BLaER1 (cell line): Measurements from ENCODE around the gene NT5DC2.

ENCODE experiments used
- H3K27ac ChIP-seq: shearing (Covaris generic); formaldehyde crosslinking; 2 replicates; pipeline ENCODE4 v1.8.1; 2022
- H3K27me3 ChIP-seq: shearing (Covaris generic); formaldehyde crosslinking; 2 replicates; pipeline ENCODE4 v1.8.1; 2022
- H3K36me3 ChIP-seq: shearing (Covaris generic); formaldehyde crosslinking; 2 replicates; pipeline ENCODE4 v1.8.1; 2022
- H3K4me1 ChIP-seq: shearing (Covaris generic); formaldehyde crosslinking; 2 replicates; pipeline ENCODE4 v1.8.1; 2022
- H3K4me2 ChIP-seq: shearing (Covaris generic); formaldehyde crosslinking; 2 replicates; pipeline ENCODE4 v1.8.1; 2022
- H3K4me3 ChIP-seq: shearing (Covaris generic); formaldehyde crosslinking; 2 replicates; pipeline ENCODE4 v1.8.1; 2022
- H3K9ac ChIP-seq: shearing (Covaris generic); formaldehyde crosslinking; 2 replicates; pipeline ENCODE4 v1.8.1; 2022
- H3K9me3 ChIP-seq: shearing (Covaris generic); formaldehyde crosslinking; 2 replicates; pipeline ENCODE4 v1.8.1; 2022
- H4K20me1 ChIP-seq: shearing (Covaris generic); formaldehyde crosslinking; 2 replicates; pipeline ENCODE4 v1.8.1; 2022
- Cebpa-rat ChIP-seq: shearing (Covaris generic); IDR thresholded peaks from 2 replicates; pipeline ENCODE4 v1.8.1; 2022

The NT5DC2 gene

GRCh38 chr3:52481819-52482521, 51.7 kb downstream of the NT5DC2 start:
- H3K4me2 ChIP-seq, result no peak overlapping the region
- H3K27me3 ChIP-seq, result no peaks in the 10 kb centered on the region
- H3K9ac ChIP-seq, result no peak overlapping the region
- 0 out of 2 replicates have a peak, but pooled peaks cover 11% of the 10 kb centered on the region for H4K20me1 ChIP-seq
- H3K4me3 ChIP-seq, result no peak overlapping the region
- H3K9me3 ChIP-seq, result no peaks in the 10 kb centered on the region
- peaks cover 42% of the 10 kb centered on the region for H3K4me1 ChIP-seq
- peaks cover 88% of the 10 kb centered on the region for H3K36me3 ChIP-seq
- no peak for TF ChIP-seq Cebpa-rat
- no peak overlapping the region for H3K27ac ChIP-seq

DNA sequence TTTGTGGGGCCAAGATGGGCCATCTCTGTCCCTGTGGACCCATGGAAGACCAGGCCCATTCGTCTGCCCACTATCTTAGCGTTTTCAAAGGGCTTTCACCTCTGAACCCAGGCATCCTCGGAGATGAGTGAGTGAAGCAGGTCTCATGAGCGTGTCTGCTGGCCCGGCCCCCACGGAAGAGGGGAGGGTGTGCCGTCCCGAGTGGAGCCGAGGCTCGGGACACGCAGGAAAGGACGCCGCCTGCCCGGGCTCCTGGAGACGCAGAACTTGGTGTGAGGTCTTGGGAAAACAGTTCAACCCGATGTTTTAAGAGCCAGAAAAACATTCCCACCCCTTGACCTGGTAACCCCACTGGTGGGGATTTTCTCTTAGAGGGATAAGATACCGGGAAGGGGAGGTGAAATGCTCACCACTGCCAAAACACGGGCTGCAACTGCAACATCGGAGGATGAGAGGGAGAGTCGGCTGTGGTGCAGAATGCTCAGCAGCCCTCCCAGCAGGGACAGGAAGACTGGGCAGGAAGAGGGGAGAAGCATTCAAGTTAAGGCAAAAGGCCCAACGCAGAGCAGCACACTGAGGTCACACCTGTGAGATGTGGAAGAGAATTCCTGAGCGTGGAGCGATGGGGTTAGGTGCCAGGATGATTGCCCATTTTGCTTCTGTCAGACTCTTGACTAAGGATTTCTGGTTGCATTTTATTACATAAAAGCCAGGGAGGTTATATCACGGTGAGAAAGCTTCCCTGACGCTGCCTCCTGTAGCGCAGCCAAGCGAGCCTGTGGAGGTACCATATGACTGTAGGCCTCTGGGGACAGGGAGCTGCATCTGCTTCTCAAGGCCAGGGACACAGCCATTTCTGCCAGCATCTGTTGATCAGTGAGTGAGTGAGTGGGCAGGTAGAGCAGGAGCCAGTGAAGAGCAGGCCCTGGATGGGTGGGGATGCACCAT, 52.6 kb downstream of the NT5DC2 start:
- no peaks in the 10 kb centered on the region for H3K27me3 ChIP-seq
- no peak overlapping the region for H3K27ac ChIP-seq
- no peak for TF ChIP-seq Cebpa-rat
- H3K9me3 ChIP-seq, result no peaks in the 10 kb centered on the region
- H3K36me3 ChIP-seq, result peaks cover 88% of the 10 kb centered on the region
- H3K4me3 ChIP-seq, result no peak overlapping the region
- H3K4me1 ChIP-seq, result peaks cover 33% of the 10 kb centered on the region
- H3K4me2 ChIP-seq, result no peak overlapping the region
- 0 out of 2 replicates have a peak, but pooled peaks cover 11% of the 10 kb centered on the region for H4K20me1 ChIP-seq
- no peak overlapping the region for H3K9ac ChIP-seq

DNA sequence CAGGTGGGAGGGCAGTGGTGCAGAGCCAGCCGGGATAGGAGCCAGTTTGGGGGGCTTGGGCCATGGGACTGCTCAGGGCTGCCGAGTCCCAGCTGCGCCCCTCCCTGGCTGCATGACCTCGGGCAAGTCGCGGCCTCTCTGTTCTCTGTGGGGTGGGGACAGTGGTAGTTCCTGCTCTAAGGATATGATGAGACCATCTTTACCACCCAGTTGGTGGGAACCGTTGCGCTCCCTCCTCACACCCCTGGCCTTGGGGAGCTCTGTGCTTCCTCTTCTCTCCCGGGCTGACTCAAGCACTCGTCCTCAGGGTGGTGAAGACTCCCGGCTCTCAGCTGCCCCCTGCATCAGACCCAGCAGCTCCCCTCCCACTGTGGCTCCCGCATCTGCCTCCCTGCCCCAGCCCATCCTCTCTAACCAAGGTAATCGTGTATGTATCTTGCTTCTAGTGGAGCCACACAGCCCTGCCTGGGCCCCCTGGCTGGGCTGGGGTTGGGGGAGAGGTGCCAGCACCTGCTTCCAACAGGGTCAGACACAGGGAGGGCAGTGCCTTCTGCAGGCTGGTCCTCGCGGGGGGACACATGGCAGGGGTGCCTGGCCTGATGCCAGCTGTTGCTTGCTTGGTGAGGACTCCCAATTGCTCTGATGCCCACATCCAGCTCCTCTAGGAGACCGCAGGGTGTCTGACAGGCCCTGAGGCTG, 53.6 kb downstream of the NT5DC2 start:
- H4K20me1 ChIP-seq, result 0 out of 2 replicates have a peak, but pooled peaks cover 11% of the 10 kb centered on the region
- H3K27ac ChIP-seq, result no peak overlapping the region
- H3K27me3 ChIP-seq, result no peaks in the 10 kb centered on the region
- no peak for TF ChIP-seq Cebpa-rat
- no peaks in the 10 kb centered on the region for H3K9me3 ChIP-seq
- H3K4me1 ChIP-seq, result peaks cover 23% of the 10 kb centered on the region
- no peak overlapping the region for H3K4me3 ChIP-seq
- H3K9ac ChIP-seq, result no peak overlapping the region
- H3K4me2 ChIP-seq, result no peak overlapping the region
- H3K36me3 ChIP-seq, result peaks cover 89% of the 10 kb centered on the region

- no peaks in the 10 kb centered on the region for H3K27me3 ChIP-seq
- H3K36me3 ChIP-seq, result peaks cover 94% of the 10 kb centered on the region
- TF ChIP-seq Cebpa-rat, result no peak
- no peak overlapping the region for H3K27ac ChIP-seq
- 0 out of 2 replicates have a peak, but pooled peaks cover 11% of the 10 kb centered on the region for H4K20me1 ChIP-seq
- no peak overlapping the region for H3K4me3 ChIP-seq
- H3K9me3 ChIP-seq, result no peaks in the 10 kb centered on the region
- H3K4me1 ChIP-seq, result peaks cover 15% of the 10 kb centered on the region
- no peak overlapping the region for H3K4me2 ChIP-seq
- no peak overlapping the region for H3K9ac ChIP-seq
These were observed 54.4 kb downstream of the NT5DC2 start for GRCh38 chr3:52479037-52479876.

GRCh38 chr3:52477796-52478095, 55.9 kb downstream of the NT5DC2 start:
- no peak overlapping the region for H3K9ac ChIP-seq
- peaks cover 14% of the 10 kb centered on the region for H3K4me1 ChIP-seq
- H3K36me3 ChIP-seq, result peaks cover 99% of the 10 kb centered on the region
- H3K4me2 ChIP-seq, result no peak overlapping the region
- no peaks in the 10 kb centered on the region for H3K27me3 ChIP-seq
- H3K9me3 ChIP-seq, result no peaks in the 10 kb centered on the region
- H3K27ac ChIP-seq, result no peak overlapping the region
- H4K20me1 ChIP-seq, result peaks cover 15% of the 10 kb centered on the region
- H3K4me3 ChIP-seq, result no peak overlapping the region
- TF ChIP-seq Cebpa-rat, result no peak

DNA sequence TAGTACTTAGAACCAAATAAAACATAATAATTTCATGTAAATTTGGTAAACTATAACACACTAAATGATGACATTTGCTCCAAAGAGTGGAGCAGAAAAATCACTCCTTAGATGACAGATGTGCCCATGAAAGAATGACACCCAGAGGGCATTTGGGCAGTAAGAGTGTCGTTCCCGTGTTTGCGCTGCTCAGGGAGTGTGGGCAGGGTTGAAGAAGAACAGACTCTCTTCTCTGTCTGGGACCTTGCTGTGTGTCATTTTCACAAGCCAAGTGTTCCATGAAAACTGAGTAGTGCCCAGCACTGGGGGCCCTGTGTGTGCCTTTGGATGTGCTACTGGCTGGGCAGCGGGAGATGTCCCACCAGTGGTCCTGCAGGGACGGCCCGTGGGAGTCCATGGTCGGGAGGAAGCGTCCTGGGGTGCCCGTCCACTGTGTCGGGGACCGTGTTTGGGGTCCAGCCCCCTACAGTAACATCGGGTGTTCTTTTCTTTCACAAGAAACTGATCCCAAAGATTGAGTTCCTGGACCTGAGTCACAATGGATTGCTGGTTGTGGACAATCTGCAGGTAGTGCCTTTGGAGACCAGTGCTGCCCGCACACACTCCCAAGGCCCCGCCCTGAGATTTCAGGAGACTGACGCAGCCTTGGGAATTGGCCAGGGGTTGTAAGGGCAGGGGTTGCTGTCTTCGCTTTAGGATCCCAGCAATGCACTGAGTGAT, 56.4 kb downstream of the NT5DC2 start:
- Histone ChIP-seq H3K4me3 (no peak overlapping the region), H3K4me1 (peaks cover 18% of the 10 kb centered on the region), H4K20me1 (peaks cover 19% of the 10 kb centered on the region), H3K27ac (no peak overlapping the region), H3K4me2 (no peak overlapping the region), H3K9me3 (no peaks in the 10 kb centered on the region), H3K27me3 (no peaks in the 10 kb centered on the region), H3K36me3 (peaks cover 99% of the 10 kb centered on the region), H3K9ac (no peak overlapping the region)
- TF ChIP-seq Cebpa-rat, result no peak
